ENCODE data around the gene SND1.

The SND1 gene

GRCh38 chr7:128115336-128115820, 463.4 kb downstream of the SND1 start:
- DNase-seq (ENCODE audit: insufficient read length, low spot score) (no peak), FAIRE-seq (no peak)
- TF ChIP-seq CTCF (IDR thresholded peaks at IDR 0.05; ENCODE audit: insufficient read depth, missing control alignments), result no peak

- no peak for TF ChIP-seq CTCF (IDR thresholded peaks at IDR 0.05; ENCODE audit: insufficient read depth, missing control alignments)
- DNase-seq (ENCODE audit: insufficient read length, low spot score) (no peak), FAIRE-seq (no peak)
These were observed 464.1 kb downstream of the SND1 start for GRCh38 chr7:128115821-128116723.

GRCh38 chr7:128116740-128117139, 464.7 kb downstream of the SND1 start:
- FAIRE-seq, result no peak
- no peak for DNase-seq (ENCODE audit: insufficient read length, low spot score)
- TF ChIP-seq CTCF (IDR thresholded peaks at IDR 0.05; ENCODE audit: insufficient read depth, missing control alignments), result no peak

GRCh38 chr7:128117691-128118090, 465.7 kb downstream of the SND1 start:
- no peak for TF ChIP-seq CTCF (IDR thresholded peaks at IDR 0.05; ENCODE audit: insufficient read depth, missing control alignments)
- FAIRE-seq (no peak), DNase-seq (ENCODE audit: insufficient read length, low spot score) (no peak)

GRCh38 chr7:128119036-128119435, 467.0 kb downstream of the SND1 start:
- no peak for TF ChIP-seq CTCF (IDR thresholded peaks at IDR 0.05; ENCODE audit: insufficient read depth, missing control alignments)
- DNase-seq (ENCODE audit: insufficient read length, low spot score), result no peak
- no peak for FAIRE-seq

- TF ChIP-seq CTCF (IDR thresholded peaks at IDR 0.05; ENCODE audit: insufficient read depth, missing control alignments), result no peak
- DNase-seq (ENCODE audit: insufficient read length, low spot score) (no peak), FAIRE-seq (no peak)
These were observed 468.1 kb downstream of the SND1 start for GRCh38 chr7:128120116-128120515.

GRCh38 chr7:128120976-128121490, 469.0 kb downstream of the SND1 start:
- TF ChIP-seq CTCF (IDR thresholded peaks at IDR 0.05; ENCODE audit: insufficient read depth, missing control alignments), result no peak
- no peak for DNase-seq (ENCODE audit: insufficient read length, low spot score)
- FAIRE-seq, result no peak

All from D721Med (cell line).